Superior temporal gyrus (tissue), 1 donor: ENCODE data around the gene APOBEC3H.
A peak's percentile ranks its signal among the peaks of the same experiment; 100 is the strongest.

Source experiments
- DNase-seq: peaks from one replicate; pipeline ENCODE4 v3.0.0-alpha.2; 2016; ENCODE audit errors: extremely low spot score

The APOBEC3H gene

GRCh38 chr22:39135092-39135896, 38.2 kb downstream of the APOBEC3H start:
- no peak for DNase-seq

- DNase-seq, result no peak
Observed at GRCh38 chr22:39136317-39136716, 39.3 kb downstream of the APOBEC3H start.

- DNase-seq, result no peak
Observed at GRCh38 chr22:39138357-39138997, 41.4 kb downstream of the APOBEC3H start.

GRCh38 chr22:39139933-39140332, 42.9 kb downstream of the APOBEC3H start:
- no peak for DNase-seq

- no peak for DNase-seq
Observed at GRCh38 chr22:39142088-39142680, 45.1 kb downstream of the APOBEC3H start.

GRCh38 chr22:39144101-39144767, 47.2 kb downstream of the APOBEC3H start:
- no peak for DNase-seq

GRCh38 chr22:39146256-39147101, 49.4 kb downstream of the APOBEC3H start:
- peak; percentile 64 for DNase-seq

- DNase-seq, result no peak
Observed at GRCh38 chr22:39147335-39148025, 50.4 kb downstream of the APOBEC3H start.

- no peak for DNase-seq
Observed at GRCh38 chr22:39148026-39148726, 51.1 kb downstream of the APOBEC3H start.

- DNase-seq, result peak; percentile 39
Observed at GRCh38 chr22:39148727-39149535, 51.9 kb downstream of the APOBEC3H start.

- peak; percentile 20 for DNase-seq
Observed at GRCh38 chr22:39149915-39150847, 53.1 kb downstream of the APOBEC3H start.

GRCh38 chr22:39150848-39151215, 53.8 kb downstream of the APOBEC3H start:
- peak; percentile 49 for DNase-seq

- no peak for DNase-seq
Observed at GRCh38 chr22:39151329-39151975, 54.4 kb downstream of the APOBEC3H start.

GRCh38 chr22:39152024-39152510, 55.0 kb downstream of the APOBEC3H start:
- peak; percentile 10 for DNase-seq

GRCh38 chr22:39152511-39153219, 55.6 kb downstream of the APOBEC3H start, which contains the start of gene CBX7:
Gene CBX7, minus strand, starts transcription at chr22:39152680. Its CDS starts 236 bp downstream, at chr22:39152444.
- peak; percentile 88 for DNase-seq

GRCh38 chr22:39153220-39153717, 56.2 kb downstream of the APOBEC3H start:
- no peak for DNase-seq
